Stomach (tissue), 4 donors: Measurements from ENCODE around the gene JCHAIN.
"Not testable (repeated sequence)": the region's sequence is repeated elsewhere in the genome, so short reads cannot be mapped to it uniquely, and the experiment has no call there.

Experiments used
- EP300 ChIP-seq: sonication (generic); formaldehyde crosslinking; IDR thresholded peaks from one replicate; pipeline ENCODE4 v1.6.1; 2017; ENCODE audit warnings: antibody characterized with exemption
- POLR2A ChIP-seq, 4 donors: fragments of 450-650 bp; IDR thresholded peaks; one replicate each; pipeline ENCODE4 v1.6.1; 2016; ENCODE audit warnings: antibody characterized with exemption in 4 of 4, control low read depth in 2 of 4, mild to moderate bottlenecking in 1 of 4, moderate library complexity in 1 of 4
- POLR2AphosphoS5 ChIP-seq, 3 donors: sonication (generic); formaldehyde crosslinking; IDR thresholded peaks; one replicate each; pipeline ENCODE4 v1.6.1; 2016; ENCODE audit warnings: antibody characterized with exemption in 3 of 3
- TF ChIP-seq, protein P1 (sequence below), 7 experiments: fragments of 450-650 bp in 4 of 7; fragments of 200-600 bp in 3 of 7; sonication (generic) in 3 of 7; IDR thresholded peaks; one replicate each; pipeline ENCODE4 v1.5.1; 2016 to 2019; ENCODE audit warnings: antibody characterized with exemption in 7 of 7, control low read depth in 2 of 7, mild to moderate bottlenecking in 1 of 7

DNA sequence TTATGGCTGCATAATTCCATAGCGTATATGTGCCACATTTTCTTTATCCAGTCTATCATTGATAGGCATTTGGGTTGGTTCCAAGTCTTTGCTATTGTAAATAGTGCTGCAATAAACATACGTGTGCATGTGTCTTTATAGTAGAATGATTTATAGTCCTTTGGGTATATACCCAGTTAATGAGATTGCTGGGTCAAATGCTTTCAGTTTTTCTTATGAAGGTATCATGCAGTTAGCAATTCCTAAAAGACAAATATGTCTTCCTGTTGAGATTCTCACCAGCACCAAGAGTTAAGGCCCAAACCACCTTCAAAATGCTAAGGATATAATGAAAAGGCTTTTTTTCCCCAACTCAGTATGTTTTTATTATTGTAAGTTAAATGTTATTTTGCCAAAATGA lies 36.3 kb upstream of the JCHAIN start:
- TF ChIP-seq, protein P1, sequence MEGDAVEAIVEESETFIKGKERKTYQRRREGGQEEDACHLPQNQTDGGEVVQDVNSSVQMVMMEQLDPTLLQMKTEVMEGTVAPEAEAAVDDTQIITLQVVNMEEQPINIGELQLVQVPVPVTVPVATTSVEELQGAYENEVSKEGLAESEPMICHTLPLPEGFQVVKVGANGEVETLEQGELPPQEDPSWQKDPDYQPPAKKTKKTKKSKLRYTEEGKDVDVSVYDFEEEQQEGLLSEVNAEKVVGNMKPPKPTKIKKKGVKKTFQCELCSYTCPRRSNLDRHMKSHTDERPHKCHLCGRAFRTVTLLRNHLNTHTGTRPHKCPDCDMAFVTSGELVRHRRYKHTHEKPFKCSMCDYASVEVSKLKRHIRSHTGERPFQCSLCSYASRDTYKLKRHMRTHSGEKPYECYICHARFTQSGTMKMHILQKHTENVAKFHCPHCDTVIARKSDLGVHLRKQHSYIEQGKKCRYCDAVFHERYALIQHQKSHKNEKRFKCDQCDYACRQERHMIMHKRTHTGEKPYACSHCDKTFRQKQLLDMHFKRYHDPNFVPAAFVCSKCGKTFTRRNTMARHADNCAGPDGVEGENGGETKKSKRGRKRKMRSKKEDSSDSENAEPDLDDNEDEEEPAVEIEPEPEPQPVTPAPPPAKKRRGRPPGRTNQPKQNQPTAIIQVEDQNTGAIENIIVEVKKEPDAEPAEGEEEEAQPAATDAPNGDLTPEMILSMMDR (IDR thresholded peaks at IDR 0.05) = not testable (repeated sequence)
- not testable (repeated sequence) for TF ChIP-seq POLR2A (IDR thresholded peaks at IDR 0.05); POLR2AphosphoS5 (IDR thresholded peaks at IDR 0.05); EP300
